ENCODE data around the gene SELENOH.

Gene SELENOH

GRCh38 chr11:57703341-57703740 is 38.0 kb upstream of the SELENOH start:
- no peak for TF ChIP-seq FOXP2 (optimal IDR thresholded peaks at IDR 0.05; ENCODE audit: borderline replicate concordance, extremely low read depth, extremely low read length, insufficient read depth)
- TF ChIP-seq TAF1 (IDR thresholded peaks at IDR 0.05; ENCODE audit: borderline replicate concordance, insufficient read depth, low read length), result no peak
- no peak for TF ChIP-seq POLR2AphosphoS5 (IDR thresholded peaks at IDR 0.05; ENCODE audit: low read depth, low read length)

DNA sequence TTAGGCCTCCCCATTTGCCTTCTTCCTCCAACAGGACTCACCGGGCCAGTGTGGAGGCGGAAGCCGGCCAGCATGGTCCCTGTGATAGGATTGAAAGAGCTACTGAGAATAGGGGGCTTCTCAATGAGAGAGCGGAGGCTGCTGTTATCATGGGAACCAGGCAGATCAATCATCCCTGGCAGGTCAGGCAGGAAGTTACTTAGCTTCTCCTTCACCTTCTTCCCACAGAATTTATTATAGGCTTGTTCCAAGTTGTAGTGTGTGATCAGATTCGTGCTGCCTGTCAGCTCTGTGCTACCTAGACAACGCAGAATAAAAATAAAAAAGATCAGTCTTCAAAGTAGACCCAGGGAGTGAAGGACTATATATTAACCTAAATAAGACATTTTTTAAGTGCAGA is 36.4 kb upstream of the SELENOH start:
- no peak for TF ChIP-seq TAF1 (IDR thresholded peaks at IDR 0.05; ENCODE audit: borderline replicate concordance, insufficient read depth, low read length)
- TF ChIP-seq REST (IDR thresholded peaks at IDR 0.05; ENCODE audit: insufficient read depth in 1 of 2, low read depth in 2 of 2, low read length in 2 of 2), result no peak
- TF ChIP-seq POLR2AphosphoS5 (IDR thresholded peaks at IDR 0.05; ENCODE audit: low read depth, low read length), result no peak; the same call in 1 of the 2 replicates
- no peak for TF ChIP-seq SIN3A (IDR thresholded peaks at IDR 0.05; ENCODE audit: borderline replicate concordance, insufficient read depth, low read length)

- no peak for TF ChIP-seq SIN3A (IDR thresholded peaks at IDR 0.05; ENCODE audit: borderline replicate concordance, insufficient read depth, low read length)
- TF ChIP-seq POLR2AphosphoS5 (IDR thresholded peaks at IDR 0.05; ENCODE audit: low read depth, low read length), result no peak
- no peak for TF ChIP-seq TAF1 (IDR thresholded peaks at IDR 0.05; ENCODE audit: borderline replicate concordance, insufficient read depth, low read length)
These were observed 31.4 kb upstream of the SELENOH start for GRCh38 chr11:57709802-57710367.

GRCh38 chr11:57711414-57712255 is 29.7 kb upstream of the SELENOH start, which contains the start of gene MED19:
Gene MED19, minus strand, starts transcription at chr11:57712215. Its CDS starts 36 bp downstream, at chr11:57712179.
- TF ChIP-seq POLR2AphosphoS5 (IDR thresholded peaks at IDR 0.05; ENCODE audit: low read depth, low read length), result peak; percentile 65
- TF ChIP-seq SIN3A (IDR thresholded peaks at IDR 0.05; ENCODE audit: borderline replicate concordance, insufficient read depth, low read length), result no peak; the same call in 1 of the 2 replicates

DNA sequence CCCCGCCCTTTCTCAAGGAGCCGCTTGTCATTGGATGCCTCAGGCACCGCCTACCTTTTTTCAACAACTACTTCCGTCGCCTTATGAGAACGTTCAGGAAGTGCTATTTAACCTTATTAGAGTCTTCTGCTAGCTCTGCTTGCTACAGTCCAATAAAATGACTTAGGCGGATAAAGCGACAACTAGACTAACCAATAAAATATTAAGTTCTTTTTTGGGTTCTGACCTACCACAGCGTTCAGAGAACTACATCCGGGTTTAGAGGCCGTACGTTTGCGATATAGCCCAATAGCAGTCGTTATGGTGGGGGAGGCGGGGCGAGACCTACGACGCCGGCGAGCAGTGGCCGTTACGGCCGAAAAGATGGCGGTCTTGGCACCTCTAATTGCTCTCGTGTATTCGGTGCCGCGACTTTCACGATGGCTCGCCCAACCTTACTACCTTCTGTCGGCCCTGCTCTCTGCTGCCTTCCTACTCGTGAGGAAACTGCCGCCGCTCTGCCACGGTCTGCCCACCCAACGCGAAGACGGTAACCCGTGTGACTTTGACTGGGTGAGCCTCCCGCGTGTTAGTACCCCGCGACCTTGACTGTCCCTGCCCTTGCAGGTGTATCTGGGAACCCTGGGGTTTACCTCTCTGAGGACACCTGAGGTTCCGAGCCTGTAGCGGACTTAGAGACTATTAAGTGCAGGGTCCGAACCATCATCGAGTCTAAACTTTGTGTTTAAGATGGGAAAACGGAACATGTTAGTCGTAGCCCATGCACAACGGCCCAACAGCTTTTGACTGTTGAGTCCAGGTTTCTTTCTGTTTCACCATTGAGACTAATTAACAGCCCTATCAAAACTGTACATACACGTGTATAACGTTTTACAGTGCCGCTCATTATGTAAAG is 28.8 kb upstream of the SELENOH start, which contains the start of gene TMX2:
TSS of gene TMX2 (plus strand) at position 338 of the 895 bp plus-strand sequence. CDS start at position 364, 26 bp downstream.
- TF ChIP-seq REST (IDR thresholded peaks at IDR 0.05; ENCODE audit: insufficient read depth in 1 of 2, low read depth in 2 of 2, low read length in 2 of 2) (no peak), POLR2AphosphoS5 (IDR thresholded peaks at IDR 0.05; ENCODE audit: low read depth, low read length) (peak; percentile 48; the same call in 1 of the 2 replicates), TAF1 (IDR thresholded peaks at IDR 0.05; ENCODE audit: borderline replicate concordance, insufficient read depth, low read length) (peak; percentile 89; the same call in 1 of the 2 replicates)

GRCh38 chr11:57713835-57714234 is 27.5 kb upstream of the SELENOH start:
- TF ChIP-seq POLR2AphosphoS5 (IDR thresholded peaks at IDR 0.05; ENCODE audit: low read depth, low read length) (no peak), FOXP2 (optimal IDR thresholded peaks at IDR 0.05; ENCODE audit: borderline replicate concordance, extremely low read depth, extremely low read length, insufficient read depth) (no peak), TAF1 (IDR thresholded peaks at IDR 0.05; ENCODE audit: borderline replicate concordance, insufficient read depth, low read length) (no peak), REST (IDR thresholded peaks at IDR 0.05; ENCODE audit: insufficient read depth in 1 of 2, low read depth in 2 of 2, low read length in 2 of 2) (no peak), SIN3A (IDR thresholded peaks at IDR 0.05; ENCODE audit: borderline replicate concordance, insufficient read depth, low read length) (no peak)

All from PFSK-1 (cell line).